HCT116 (cell line): ENCODE measurements around the gene PLEKHM3. TPM values are rescaled to one million over a fixed set of nuclear protein-coding genes. Genes with fewer than 3 reads are reported as not detected.

Experiments used
- ATAC-seq: fragments of 200-7000 bp; cut with Tn5 transposase; 2 replicates; pipeline ENCODE4 v1.9.1; 2020; ENCODE audit warnings: mild to moderate bottlenecking, moderate library complexity
- BruUV-seq: library from RNA; stranded (reverse); fragments of 400-500 nt; replicated peaks from 2 replicates; lab custom pipeline; 2021; lab: Mats Ljungman, UMichigan
- CTCF ChIA-PET: fragments of 300-600 bp; sonication (Branson Sonifier 250); formaldehyde crosslinking; loops from one replicate; lab custom pipeline; 2021; ENCODE audit warnings: antibody characterized with exemption; lab: Charles Lee
- POLR2A ChIA-PET: fragments of 300-600, 350-600 bp; sonication (Branson Sonifier 250); formaldehyde crosslinking; loops from one replicate; lab custom pipeline; 2021; ENCODE audit warnings: antibody characterized with exemption; lab: Charles Lee
- RAD21 ChIA-PET, 2 experiments: fragments of 300-600 bp; sonication (Branson Sonifier 250); formaldehyde crosslinking; loops; one replicate each; lab custom pipeline; 2023; ENCODE audit warnings: low total read pairs in 2 of 2; ENCODE audit not compliant: uncharacterized antibody in 2 of 2, unreplicated experiment in 2 of 2, low non-redundant PET in 1 of 2; lab: Charles Lee
- DNase-seq: peaks from one replicate; pipeline ENCODE4 v3.0.0-alpha.2; 2010; ENCODE audit warnings: low read depth, low spot score
- H2AFZ ChIP-seq: fragments of 200-600 bp; shearing (Covaris generic), sonication (generic); 2 replicates; pipeline ENCODE4 v1.6.1; 2017; ENCODE audit warnings: low read depth, mixed run types, mixed read lengths, antibody characterized with exemption, low read length; ENCODE audit not compliant: poor library complexity, severe bottlenecking
- H3K27ac ChIP-seq: 2 replicates; pipeline ENCODE4 v1.5.1; 2012; ENCODE audit warnings: low read depth, low read length
- H3K27me3 ChIP-seq: fragments of 200-600 bp; sonication (generic); 2 replicates; pipeline ENCODE4 v1.6.1; 2016; ENCODE audit warnings: mixed run types, low read length, mixed read lengths; ENCODE audit not compliant: insufficient read depth
- H3K36me3 ChIP-seq, 2 experiments: fragments of 200-500 bp in 1 of 2; fragments of 200-600 bp in 1 of 2; sonication (Bioruptor generic) in 1 of 2; sonication (generic) in 1 of 2; 2 replicates each; pipeline versions ENCODE4 v1.5.1 to v1.6.1; 2014 to 2016; ENCODE audit warnings: low read length in 2 of 2, inconsistent platforms in 1 of 2, mixed read lengths in 1 of 2, mixed run types in 1 of 2; ENCODE audit not compliant: insufficient read depth in 2 of 2, control insufficient read depth in 1 of 2
- H3K4me1 ChIP-seq, 2 experiments: fragments of 200-600 bp in 1 of 2; sonication (generic) in 1 of 2; 2 replicates each; pipeline versions ENCODE4 v1.5.1 to v1.6.1; 2012 to 2017; ENCODE audit warnings: low read length in 2 of 2, inconsistent platforms in 1 of 2, mild to moderate bottlenecking in 1 of 2, mixed read lengths in 1 of 2, mixed run types in 1 of 2, moderate library complexity in 1 of 2; ENCODE audit not compliant: insufficient read depth in 2 of 2, control insufficient read depth in 1 of 2
- H3K4me2 ChIP-seq: fragments of 200-600 bp; sonication (generic); 2 replicates; pipeline ENCODE4 v1.6.1; 2017; ENCODE audit warnings: mixed run types, low read length, mixed read lengths
- H3K4me3 ChIP-seq, 2 experiments: fragments of 200-600 bp in 1 of 2; sonication (generic) in 1 of 2; replicated peaks in 1 of 2; 2 replicates each; pipeline ENCODE4 v1.5.1; 2011 to 2016; ENCODE audit warnings: low read length in 2 of 2, control low read depth in 1 of 2, low read depth in 1 of 2, mild to moderate bottlenecking in 1 of 2, mixed read lengths in 1 of 2, mixed run types in 1 of 2
- H3K79me2 ChIP-seq: fragments of 200-600 bp; sonication (generic); 2 replicates; pipeline ENCODE4 v1.6.1; 2017; ENCODE audit warnings: mild to moderate bottlenecking, mixed run types, low read length, moderate library complexity, mixed read lengths; ENCODE audit not compliant: insufficient read depth
- H3K9ac ChIP-seq: fragments of 200-600 bp; sonication (generic); 2 replicates; pipeline ENCODE4 v1.6.1; 2016; ENCODE audit warnings: low read length, mixed read lengths
- H3K9me2 ChIP-seq: fragments of 200-600 bp; sonication (generic), shearing (Covaris generic); 2 replicates; pipeline ENCODE4 v1.6.1; 2017; ENCODE audit warnings: mixed run types, mild to moderate bottlenecking, moderate library complexity; ENCODE audit not compliant: insufficient read depth
- H3K9me3 ChIP-seq, 2 experiments: fragments of 200-500 bp in 1 of 2; fragments of 200-600 bp in 1 of 2; sonication (Bioruptor generic) in 1 of 2; sonication (generic) in 1 of 2; 2 replicates each; pipeline ENCODE4 v1.6.1; 2014 to 2017; ENCODE audit warnings: low read length in 2 of 2, mixed read lengths in 2 of 2, inconsistent platforms in 1 of 2, low read depth in 1 of 2, mild to moderate bottlenecking in 1 of 2, mixed run types in 1 of 2, moderate library complexity in 1 of 2; ENCODE audit not compliant: control insufficient read depth in 1 of 2, insufficient read depth in 1 of 2
- H4K20me1 ChIP-seq: fragments of 200-600 bp; sonication (generic), shearing (Covaris generic); 2 replicates; pipeline ENCODE4 v1.6.1; 2017; ENCODE audit warnings: mixed run types, mild to moderate bottlenecking, moderate library complexity; ENCODE audit not compliant: insufficient read depth
- ELF1 ChIP-seq: IDR thresholded peaks from 2 replicates; pipeline ENCODE4 v1.6.1; 2012; ENCODE audit warnings: low read depth, borderline replicate concordance
- JUND ChIP-seq: IDR thresholded peaks from 2 replicates; pipeline ENCODE4 v1.6.1; 2012
- MAX ChIP-seq: IDR thresholded peaks from 2 replicates; pipeline ENCODE4 v1.6.1; 2012
- POLR2A ChIP-seq: IDR thresholded peaks from 2 replicates; pipeline ENCODE4 v1.7.0; 2011; ENCODE audit warnings: borderline replicate concordance; ENCODE audit not compliant: insufficient read depth, insufficient read length; ENCODE audit errors: extremely low read depth
- POLR2AphosphoS5 ChIP-seq: IDR thresholded peaks from 2 replicates; pipeline ENCODE4 v1.6.1; 2011; ENCODE audit warnings: mild to moderate bottlenecking, low read depth, low read length, moderate library complexity
- RAD21 ChIP-seq: IDR thresholded peaks from 2 replicates; pipeline ENCODE4 v1.6.1; 2012; ENCODE audit warnings: low read depth, mild to moderate bottlenecking
- REST ChIP-seq: IDR thresholded peaks from 2 replicates; pipeline ENCODE4 v1.6.1; 2012; ENCODE audit warnings: low read depth
- SIN3A ChIP-seq: IDR thresholded peaks from 2 replicates; pipeline ENCODE4 v1.6.1; 2012; ENCODE audit warnings: low read depth
- SRF ChIP-seq: IDR thresholded peaks from 2 replicates; pipeline ENCODE4 v1.6.1; 2012; ENCODE audit warnings: low read depth
- TCF7L2 ChIP-seq: IDR thresholded peaks from 2 replicates; pipeline ENCODE4 v1.7.0; 2011; ENCODE audit warnings: borderline replicate concordance, inconsistent platforms; ENCODE audit not compliant: insufficient read depth, insufficient read length; ENCODE audit errors: extremely low read depth
- YY1 ChIP-seq: IDR thresholded peaks from 2 replicates; pipeline ENCODE4 v1.6.1; 2011; ENCODE audit warnings: low read length, low read depth, moderate library complexity, mild to moderate bottlenecking; ENCODE audit not compliant: insufficient replicate concordance; ENCODE audit errors: extremely low read depth
- ZNF274 ChIP-seq: fragments of 200-500 bp; sonication (Bioruptor generic); IDR thresholded peaks from 2 replicates; pipeline ENCODE4 v1.6.1; 2014; ENCODE audit warnings: mild to moderate bottlenecking, low read depth, low read length, inconsistent platforms
- intact Hi-C: fragments of 100-400 bp; cut with micrococcal nuclease; formaldehyde crosslinking; loops from 2 replicates; pipeline ENCODE4 v1.10.0; 2022
- total RNA-seq: library from RNA; stranded (reverse); gene quantifications from one replicate; pipeline ENCODE4 v1.2.1, GENCODE V29; 2021; ENCODE audit not compliant: unreplicated experiment

PLEKHM3 gene
- total RNA-seq, 1 experiment from 2014 or later = 6.3 TPM

- Histone ChIP-seq H3K4me3 (no peak overlapping the region), H4K20me1 (no peaks in the 10 kb centered on the region), H3K9me3 (no peaks in the 10 kb centered on the region), H2AFZ (no peak overlapping the region), H3K27ac (no peak overlapping the region), H3K4me2 (no peak overlapping the region), H3K27me3 (no peaks in the 10 kb centered on the region; the same call in 1 of the 2 replicates), H3K9me2 (no peaks in the 10 kb centered on the region), H3K4me1 (no peaks in the 10 kb centered on the region), H3K36me3 (no peaks in the 10 kb centered on the region), H3K79me2 (no peaks in the 10 kb centered on the region), H3K9ac (no peak overlapping the region)
- TF ChIP-seq YY1 (no peak), ELF1 (no peak), SRF (no peak)
- no TSS peak for BruUV-seq
- DNase-seq (no peak), ATAC-seq (no peak)
- CTCF ChIA-PET = no interaction called here
- intact Hi-C loops = no loop called here
- POLR2A ChIA-PET = no interaction called here
- RAD21 ChIA-PET = no interaction called here
Observed at GRCh38 chr2:207938886-207939285, 86.4 kb downstream of the PLEKHM3 start.

GRCh38 chr2:207938415-207938814 is 86.9 kb downstream of the PLEKHM3 start:
- Histone ChIP-seq H3K4me2 (no peak overlapping the region), H3K4me1 (no peaks in the 10 kb centered on the region), H4K20me1 (no peaks in the 10 kb centered on the region), H3K9ac (no peak overlapping the region), H3K4me3 (no peak overlapping the region), H3K36me3 (no peaks in the 10 kb centered on the region), H3K27me3 (no peaks in the 10 kb centered on the region; the same call in 1 of the 2 replicates), H2AFZ (no peak overlapping the region), H3K9me3 (no peaks in the 10 kb centered on the region)
- intact Hi-C loops = no loop called here
- no peak for ATAC-seq
- BruUV-seq = no TSS peak
- no peak for DNase-seq
- CTCF ChIA-PET = no interaction called here
- TF ChIP-seq REST (no peak), SRF (no peak), POLR2A (no peak), ZNF274 (no peak), YY1 (no peak), JUND (no peak), POLR2AphosphoS5 (no peak), RAD21 (no peak), SIN3A (no peak), MAX (no peak), TCF7L2 (no peak)
- TF ChIP-seq, all 23 proteins: peak for 0
- RAD21 ChIA-PET = no interaction called here
- Histone ChIP-seq H3K9me2 (no peaks in the 10 kb centered on the region), H3K79me2 (no peaks in the 10 kb centered on the region), H3K27ac (no peak overlapping the region)
- POLR2A ChIA-PET = no interaction called here
